Measurements from ENCODE around the gene KPNA2.
"Not testable (repeated sequence)": the region's sequence is repeated elsewhere in the genome, so short reads cannot be mapped to it uniquely, and the experiment has no call there.

DNA sequence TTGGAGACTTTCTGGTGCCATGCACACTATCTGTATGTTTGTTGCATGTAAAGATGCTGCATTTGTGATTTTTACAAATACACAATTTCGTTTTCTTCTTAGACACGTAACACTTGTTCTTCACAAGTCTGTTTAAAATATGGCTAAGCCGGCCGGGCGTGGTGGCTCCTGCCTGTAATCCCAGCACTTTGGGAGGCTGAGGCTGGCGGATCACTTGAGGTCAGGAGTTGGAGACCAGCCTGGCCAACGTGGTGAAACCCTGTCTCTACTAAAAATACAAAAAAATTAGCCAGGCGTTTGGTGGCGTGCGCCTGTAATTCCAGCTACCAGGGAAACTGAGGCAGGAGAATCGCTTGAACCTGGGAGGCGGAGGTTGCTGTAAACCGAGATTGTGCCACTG, 14.7 kb upstream of the KPNA2 start:
- TF ChIP-seq, protein P1, sequence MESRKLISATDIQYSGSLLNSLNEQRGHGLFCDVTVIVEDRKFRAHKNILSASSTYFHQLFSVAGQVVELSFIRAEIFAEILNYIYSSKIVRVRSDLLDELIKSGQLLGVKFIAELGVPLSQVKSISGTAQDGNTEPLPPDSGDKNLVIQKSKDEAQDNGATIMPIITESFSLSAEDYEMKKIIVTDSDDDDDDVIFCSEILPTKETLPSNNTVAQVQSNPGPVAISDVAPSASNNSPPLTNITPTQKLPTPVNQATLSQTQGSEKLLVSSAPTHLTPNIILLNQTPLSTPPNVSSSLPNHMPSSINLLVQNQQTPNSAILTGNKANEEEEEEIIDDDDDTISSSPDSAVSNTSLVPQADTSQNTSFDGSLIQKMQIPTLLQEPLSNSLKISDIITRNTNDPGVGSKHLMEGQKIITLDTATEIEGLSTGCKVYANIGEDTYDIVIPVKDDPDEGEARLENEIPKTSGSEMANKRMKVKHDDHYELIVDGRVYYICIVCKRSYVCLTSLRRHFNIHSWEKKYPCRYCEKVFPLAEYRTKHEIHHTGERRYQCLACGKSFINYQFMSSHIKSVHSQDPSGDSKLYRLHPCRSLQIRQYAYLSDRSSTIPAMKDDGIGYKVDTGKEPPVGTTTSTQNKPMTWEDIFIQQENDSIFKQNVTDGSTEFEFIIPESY (CRISPR knock-in tag; IDR thresholded peaks at IDR 0.05) = peak; percentile 87
- not testable (repeated sequence) for TF ChIP-seq POLR2A (IDR thresholded peaks at IDR 0.05; ENCODE audit: insufficient read depth in 1 of 2, low read depth in 2 of 2, low read length in 2 of 2)

Data from HepG2 (cell line).